Measurements from ENCODE around the gene RNF151. TPM values are rescaled to one million over a fixed set of nuclear protein-coding genes. Genes with fewer than 3 reads are reported as not detected.

Gene RNF151
- total and polyA plus RNA-seq, 2 of the 13 experiments (the other 11 are each of a cell fraction or from before 2014, with no cell fraction given): not detected

DNA sequence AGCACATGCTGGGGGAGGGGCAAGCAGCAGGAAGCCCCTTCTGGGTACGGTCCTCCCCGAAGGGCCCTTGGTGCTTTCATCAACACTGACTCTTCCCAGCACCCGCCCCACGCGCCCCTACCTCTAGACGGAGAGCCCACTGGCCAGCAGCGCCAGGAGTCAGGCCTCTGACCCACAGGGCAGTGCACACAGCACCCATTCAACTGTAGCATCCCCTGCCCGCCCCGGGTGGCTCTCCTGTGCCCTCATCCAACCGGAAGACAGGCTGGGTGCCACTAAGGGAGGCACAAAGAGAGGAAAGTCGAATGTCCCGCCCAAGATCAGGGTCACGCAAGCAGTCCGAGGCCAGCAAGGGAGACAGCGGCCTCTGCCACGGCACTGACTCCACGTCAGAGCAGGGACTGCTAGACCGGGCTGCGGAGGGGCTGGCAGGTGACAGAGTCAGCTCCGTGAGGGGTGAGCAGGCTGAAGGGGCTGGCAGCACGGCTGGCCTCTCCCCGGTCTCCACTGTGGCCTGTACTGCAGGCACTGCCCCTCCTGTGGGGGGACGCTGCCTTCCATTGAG, 33.5 kb upstream of the RNF151 start (continued):
- TF ChIP-seq, protein P1, sequence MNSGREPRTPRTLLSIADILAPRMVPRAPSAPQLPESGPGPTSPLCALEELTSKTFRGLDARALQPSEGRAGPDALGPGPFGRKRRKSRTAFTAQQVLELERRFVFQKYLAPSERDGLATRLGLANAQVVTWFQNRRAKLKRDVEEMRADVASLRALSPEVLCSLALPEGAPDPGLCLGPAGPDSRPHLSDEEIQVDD (CRISPR knock-in tag; IDR thresholded peaks at IDR 0.05; ENCODE audit: borderline replicate concordance): no peak
- TF ChIP-seq ZNF781 (CRISPR knock-in tag; IDR thresholded peaks at IDR 0.05; ENCODE audit: borderline replicate concordance, not compliant biosample characterization) (no peak), ARNT2 (CRISPR knock-in tag; IDR thresholded peaks at IDR 0.05; ENCODE audit: low read depth) (no peak), MAFK (conservative IDR thresholded peaks at IDR 0.05 in 1 of 2, IDR thresholded peaks at IDR 0.05 in 1 of 2; ENCODE audit: low read length in 2 of 2) (no peak), NR2F1 (CRISPR knock-in tag; IDR thresholded peaks at IDR 0.05) (no peak), TEF (CRISPR knock-in tag; IDR thresholded peaks at IDR 0.05) (no peak), ZNF788 (CRISPR knock-in tag; IDR thresholded peaks at IDR 0.05; ENCODE audit: borderline replicate concordance) (no peak), ZNF383 (CRISPR knock-in tag; IDR thresholded peaks at IDR 0.05; ENCODE audit: borderline replicate concordance) (no peak), POLR2G (IDR thresholded peaks at IDR 0.05; ENCODE audit: low read depth, low read length) (no peak), ZNF569 (CRISPR knock-in tag; IDR thresholded peaks at IDR 0.05; ENCODE audit: borderline replicate concordance) (no peak), ZNF292 (CRISPR knock-in tag; IDR thresholded peaks at IDR 0.05; ENCODE audit: borderline replicate concordance, low read depth) (0 out of 2 replicates have a peak, but pooled peaks have one; percentile 38), USF2 (IDR thresholded peaks at IDR 0.05; ENCODE audit: low read depth, low read length) (no peak), USF2 (CRISPR knock-in tag; IDR thresholded peaks at IDR 0.05; ENCODE audit: borderline replicate concordance) (no peak), SAFB2 (CRISPR knock-in tag; IDR thresholded peaks at IDR 0.05; ENCODE audit: borderline replicate concordance, low read depth) (no peak)

Measured in HepG2 (cell line).